GM21717 (cell line): ENCODE results near the gene CDK13.
"Not testable (repeated sequence)": the region's sequence is repeated elsewhere in the genome, so short reads cannot be mapped to it uniquely, and the experiment has no call there.

ENCODE experiments used
- ATAC-seq: cut with Tn5 transposase; IDR thresholded peaks from one replicate; pipeline ENCODE4 v1.9.1; 2021; ENCODE audit warnings: mild to moderate bottlenecking, moderate library complexity; ENCODE audit not compliant: unreplicated experiment

The CDK13 gene

DNA sequence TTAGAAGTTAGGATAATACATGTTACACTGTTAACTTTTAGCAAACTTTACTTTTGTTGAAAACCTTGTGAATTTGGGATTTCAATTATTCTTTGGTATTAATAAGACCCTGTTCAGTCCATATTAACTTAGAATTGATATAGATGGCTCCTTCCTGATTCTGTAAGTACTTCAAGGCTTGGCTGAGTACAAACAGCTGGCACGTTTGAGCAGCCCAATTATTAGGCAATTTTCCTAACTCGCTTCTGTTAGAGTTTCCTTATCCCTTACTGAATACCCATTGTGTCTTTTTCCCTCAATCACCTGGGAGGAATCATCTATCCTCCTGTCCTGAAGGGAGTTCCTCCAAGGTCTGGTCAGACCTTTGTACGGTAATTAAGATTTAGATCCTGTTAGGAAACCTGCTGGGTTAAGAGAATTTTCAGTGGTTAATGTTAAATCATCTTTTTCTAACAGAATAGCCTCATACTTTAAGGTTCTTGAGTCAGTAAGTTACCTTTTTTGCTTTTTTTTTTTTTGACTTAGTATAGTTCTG lies 195.6 kb downstream of the CDK13 start:
- not testable (repeated sequence) for ATAC-seq

DNA sequence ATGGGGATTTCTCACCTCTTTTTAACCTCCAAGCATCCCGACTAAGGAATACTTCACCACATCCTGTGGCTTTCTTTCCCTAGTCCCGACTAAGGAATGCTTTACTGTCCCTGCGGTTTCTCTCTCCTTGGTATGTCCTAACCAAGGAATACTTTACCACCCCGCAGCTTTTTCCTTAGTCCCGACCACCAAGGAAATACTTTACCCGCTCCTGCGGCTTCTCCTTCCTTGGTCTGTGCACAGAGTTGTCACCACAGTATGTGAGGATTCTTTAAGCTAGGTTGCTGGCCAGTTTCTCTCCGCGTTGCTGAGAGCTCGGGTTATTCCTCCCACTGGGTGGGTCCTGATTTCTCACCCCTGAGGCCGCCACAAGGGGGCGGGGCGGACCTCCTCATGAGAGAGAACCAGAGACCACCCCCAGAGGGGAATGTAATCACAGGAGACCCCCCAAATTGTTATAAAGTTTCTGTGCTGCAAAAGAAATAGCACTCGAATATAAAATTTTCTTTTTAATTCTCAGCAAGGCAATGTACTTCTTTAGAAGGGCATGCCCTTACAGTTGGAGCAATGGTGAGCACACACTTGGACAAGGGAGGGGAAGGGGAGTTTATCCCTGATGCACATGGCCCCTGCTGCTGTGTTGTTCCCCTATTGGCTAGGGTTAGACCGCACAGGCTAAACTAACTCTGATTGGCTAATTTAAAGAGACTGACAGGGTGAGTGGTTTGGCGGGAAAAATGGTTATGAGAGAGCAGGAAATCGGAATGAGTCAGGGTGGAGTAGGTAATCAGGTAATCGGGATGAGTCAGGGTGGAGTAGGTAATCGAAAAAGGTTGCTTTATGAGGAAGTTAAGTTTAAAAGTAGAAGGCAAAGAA lies 197.6 kb downstream of the CDK13 start:
- ATAC-seq = no peak

DNA sequence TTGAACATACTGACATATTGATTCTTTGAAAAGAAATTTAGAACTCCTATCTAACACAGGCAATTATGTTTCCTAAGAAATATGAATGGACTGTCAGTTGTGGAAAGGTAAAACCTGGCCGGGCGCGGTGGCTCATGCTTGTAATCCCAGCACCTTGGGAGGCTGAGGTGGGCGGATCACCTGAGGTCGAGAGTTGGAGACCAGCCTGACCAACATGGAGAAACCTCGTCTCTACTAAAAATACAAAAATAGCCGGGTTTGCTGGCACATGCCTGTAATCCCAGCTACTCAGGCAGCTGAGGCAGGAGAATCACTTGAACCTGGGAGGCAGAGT lies 198.2 kb downstream of the CDK13 start:
- not testable (repeated sequence) for ATAC-seq

DNA sequence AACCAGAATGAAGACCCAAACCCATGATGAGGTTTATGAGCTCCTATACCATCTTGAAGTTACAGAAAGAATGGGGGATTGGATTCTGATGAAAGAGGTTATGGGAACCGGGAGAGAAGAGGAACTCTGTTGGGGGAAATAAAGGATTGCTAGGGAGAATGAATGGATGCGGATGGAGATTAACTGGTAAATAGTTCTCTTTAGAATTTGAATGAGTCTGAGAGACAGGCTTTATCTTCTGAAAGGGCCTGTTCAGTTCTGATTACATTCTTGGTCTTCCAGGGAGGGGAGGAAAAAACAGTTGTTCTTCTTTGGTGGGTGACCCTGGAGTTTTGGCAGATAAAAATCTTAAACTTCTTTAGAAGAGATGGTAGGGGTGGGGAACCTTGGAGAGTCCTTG lies 198.6 kb downstream of the CDK13 start:
- no peak for ATAC-seq
